T-helper 2 cell (primary cell): ENCODE results near the gene IGSF9B.

Experiments
- DNase-seq, 5 experiments: peaks; one replicate each; pipeline versions ENCODE4 v3.0.0 to v3.0.0-alpha.2; 2012 to 2022

IGSF9B gene

DNA sequence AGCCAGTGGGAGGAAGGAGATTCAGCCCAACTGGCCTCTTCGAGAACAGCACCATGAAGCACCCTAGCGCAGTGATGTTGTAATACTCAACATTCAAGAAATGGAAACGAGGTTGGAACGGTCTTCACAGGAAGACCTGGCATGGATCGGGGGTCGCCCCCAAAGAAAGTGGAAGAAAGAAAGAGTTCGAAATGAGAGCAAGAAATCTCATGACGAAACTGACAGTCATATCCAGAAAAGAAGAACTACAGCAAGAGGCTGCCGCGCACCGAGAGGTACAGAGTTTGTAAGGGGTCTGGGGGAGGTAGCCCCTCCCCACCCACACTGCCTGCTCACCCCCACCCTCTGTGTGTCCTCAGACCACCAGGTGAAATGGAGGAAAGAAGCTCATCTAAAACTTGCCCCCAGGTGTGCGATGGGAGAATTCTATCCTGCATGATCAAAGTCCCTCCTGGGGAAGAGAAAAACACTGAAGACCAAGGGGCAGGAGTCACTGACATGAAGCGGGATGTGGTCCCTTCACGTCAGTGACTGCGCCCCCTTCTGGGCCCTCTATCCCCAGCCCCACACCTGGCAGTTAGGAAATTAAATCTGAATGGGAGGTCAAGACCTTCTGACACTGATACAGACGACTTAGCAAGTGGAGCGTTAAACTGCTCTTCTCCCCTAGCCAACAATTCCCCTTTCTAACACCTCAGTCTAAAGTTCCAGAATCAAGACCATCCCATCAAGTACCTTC, 58.6 kb downstream of the IGSF9B start:
- no peak for DNase-seq

DNA sequence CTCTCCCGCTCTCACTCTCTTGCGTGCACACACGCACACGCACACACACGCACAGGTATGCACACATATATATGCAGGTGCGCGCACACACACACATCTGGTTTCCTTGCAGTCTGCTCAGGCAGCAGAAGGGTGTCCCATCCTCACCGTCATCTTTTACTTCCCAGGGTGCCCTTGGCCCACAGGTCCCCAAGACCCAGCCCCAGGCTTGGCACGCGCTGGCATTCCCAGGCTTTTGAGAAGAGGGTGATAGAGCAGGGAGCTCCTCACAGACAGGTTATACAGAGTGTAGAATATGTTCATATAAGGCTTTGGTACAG, 59.5 kb downstream of the IGSF9B start:
- no peak for DNase-seq

DNA sequence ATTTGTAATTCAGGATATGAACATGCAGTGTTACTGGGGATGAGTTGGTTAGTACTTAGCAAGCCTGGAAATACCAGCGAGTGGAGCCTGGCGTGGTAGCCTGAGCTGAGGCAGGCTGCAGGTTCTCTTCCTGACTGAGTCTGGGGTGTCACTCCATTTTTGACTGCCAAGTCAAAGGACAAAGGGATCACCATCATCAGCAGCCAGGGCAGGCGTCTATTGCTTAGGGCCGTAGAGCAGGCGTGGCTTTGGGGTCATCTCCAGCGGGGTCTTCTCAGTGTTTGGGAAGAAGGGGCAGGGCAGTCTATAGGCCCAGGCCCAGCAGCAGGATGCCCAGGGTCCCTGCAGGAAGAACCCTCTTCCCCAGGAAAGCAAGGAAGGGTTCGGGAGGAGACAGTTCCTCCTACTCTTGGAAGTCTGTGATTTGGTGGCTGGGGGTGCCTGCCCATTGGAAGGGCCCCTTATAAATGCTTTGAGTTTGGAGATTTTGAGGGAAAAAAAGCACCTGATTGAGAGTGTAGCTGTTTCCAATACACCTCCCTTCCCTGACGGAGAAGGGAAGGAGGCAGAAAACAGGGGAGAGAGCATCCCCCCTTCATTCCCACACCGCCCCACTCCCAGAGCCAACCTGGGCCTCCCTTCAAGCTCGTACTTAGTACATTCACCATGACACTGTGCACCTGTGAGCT, 60.0 kb downstream of the IGSF9B start:
- no peak for DNase-seq

DNA sequence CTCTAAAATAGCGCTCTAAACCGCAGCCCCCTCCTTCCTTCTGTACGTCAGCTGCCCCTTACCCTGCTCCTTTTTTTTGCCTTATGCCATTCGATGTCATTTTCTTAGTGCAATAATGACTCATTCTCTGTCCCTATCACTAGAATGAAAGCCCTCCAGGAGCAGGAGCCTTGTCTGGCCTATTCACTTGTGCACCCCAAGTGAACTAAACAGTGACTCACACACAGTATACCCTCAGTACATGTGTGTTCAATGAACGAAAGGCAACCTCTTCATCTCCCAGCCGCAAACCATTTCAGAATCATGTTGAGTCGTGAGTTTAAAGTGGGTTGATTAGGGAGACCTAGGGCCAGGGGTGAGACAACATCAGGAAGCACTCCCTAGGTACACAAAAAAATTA, 60.7 kb downstream of the IGSF9B start:
- no peak for DNase-seq

DNA sequence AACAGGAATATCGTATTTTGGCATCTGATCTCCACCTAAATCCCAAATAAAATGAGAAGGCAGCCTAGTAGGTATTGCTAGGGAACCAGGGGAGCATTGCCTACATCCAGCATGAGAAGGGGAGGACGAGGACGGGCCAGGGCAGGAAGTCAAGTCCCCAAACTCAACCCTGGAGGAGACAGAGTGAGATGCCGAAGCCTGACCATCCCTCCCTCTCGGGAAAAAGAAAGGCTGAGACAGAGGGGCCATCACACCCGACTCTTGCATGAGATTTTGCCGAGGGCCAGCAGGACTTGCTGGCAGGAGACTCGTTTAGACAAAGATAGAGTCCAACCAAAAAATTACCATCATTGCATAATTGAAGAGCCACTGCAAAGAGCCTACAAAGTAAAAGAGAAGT, 61.2 kb downstream of the IGSF9B start:
- DNase-seq = no peak

DNA sequence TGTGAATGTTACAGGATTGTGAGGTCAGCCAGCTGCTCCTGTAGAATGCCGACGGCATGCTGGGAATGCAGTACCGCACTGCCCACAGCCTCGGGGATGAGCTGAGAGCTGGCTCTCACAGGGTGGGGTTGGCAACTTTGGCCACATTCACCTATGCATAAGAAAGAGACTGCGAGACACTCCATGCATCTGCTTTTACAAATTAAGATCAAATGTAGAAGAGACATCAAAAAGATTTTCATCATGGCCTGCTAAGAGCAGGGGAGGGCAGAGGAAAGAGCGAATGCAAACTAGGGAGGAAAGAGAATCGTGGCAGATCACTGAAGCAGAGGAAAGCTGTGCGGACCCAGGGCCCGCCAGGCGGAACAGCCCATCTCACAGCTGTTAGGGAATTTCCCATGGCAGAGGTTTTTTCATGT, 61.7 kb downstream of the IGSF9B start:
- no peak for DNase-seq

DNA sequence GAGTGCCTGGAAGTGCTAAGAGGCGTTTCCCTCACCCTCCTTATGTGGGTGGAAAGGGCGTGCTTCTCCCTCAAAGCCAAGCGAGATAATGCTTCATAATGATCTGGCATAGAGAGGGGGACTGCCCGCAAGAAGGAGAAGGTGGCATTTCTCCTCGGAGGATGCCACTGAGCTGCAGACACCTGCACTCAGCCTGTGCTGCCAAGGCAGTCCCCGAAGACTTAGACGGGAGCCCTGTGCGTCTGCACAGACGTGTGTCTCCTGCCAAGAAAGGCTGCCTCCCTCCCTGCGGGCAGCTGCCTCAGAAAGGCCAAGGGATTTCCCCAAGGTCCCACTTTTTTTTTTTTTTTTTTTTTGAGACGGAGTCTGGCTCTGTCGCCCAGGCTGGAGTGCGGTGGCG, 63.4 kb downstream of the IGSF9B start:
- DNase-seq = no peak

DNA sequence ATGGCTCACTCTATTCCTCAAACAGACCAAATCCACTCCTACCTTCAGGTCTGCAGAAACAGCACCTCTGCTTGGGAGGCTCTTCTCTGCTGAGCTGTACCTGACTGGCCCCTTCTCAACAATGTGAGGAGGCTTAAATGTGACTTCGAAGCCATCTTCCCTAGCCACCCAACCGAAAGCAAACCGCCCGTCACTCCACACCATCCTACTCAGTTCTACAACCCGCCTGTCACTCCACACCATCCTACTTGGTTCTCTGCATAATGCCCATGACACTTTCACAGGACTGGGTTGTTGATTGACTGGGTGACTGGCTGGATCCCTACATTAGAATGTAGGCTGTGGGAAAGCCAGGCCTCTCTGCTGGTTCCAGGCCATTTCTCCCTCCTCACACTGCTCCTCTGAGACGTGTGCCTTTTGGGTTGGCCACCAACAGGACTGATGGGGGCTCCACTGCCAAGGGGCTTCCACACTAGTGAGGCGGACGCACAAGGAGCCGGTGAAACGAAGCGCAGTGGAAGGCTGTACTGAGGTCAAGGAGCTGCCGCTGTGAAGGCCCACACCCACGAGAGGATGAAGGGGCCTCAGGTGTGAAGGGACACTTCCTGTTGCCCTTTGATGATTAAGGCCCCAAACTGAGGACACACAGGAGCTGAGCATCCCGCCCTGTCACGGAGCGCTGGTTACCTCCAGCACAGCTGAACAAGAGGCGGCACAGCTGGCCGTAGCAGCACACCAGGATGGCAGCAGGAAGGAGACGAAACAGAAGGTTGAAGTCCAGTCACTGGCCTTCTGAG, 64.0 kb downstream of the IGSF9B start:
- no peak for DNase-seq

DNA sequence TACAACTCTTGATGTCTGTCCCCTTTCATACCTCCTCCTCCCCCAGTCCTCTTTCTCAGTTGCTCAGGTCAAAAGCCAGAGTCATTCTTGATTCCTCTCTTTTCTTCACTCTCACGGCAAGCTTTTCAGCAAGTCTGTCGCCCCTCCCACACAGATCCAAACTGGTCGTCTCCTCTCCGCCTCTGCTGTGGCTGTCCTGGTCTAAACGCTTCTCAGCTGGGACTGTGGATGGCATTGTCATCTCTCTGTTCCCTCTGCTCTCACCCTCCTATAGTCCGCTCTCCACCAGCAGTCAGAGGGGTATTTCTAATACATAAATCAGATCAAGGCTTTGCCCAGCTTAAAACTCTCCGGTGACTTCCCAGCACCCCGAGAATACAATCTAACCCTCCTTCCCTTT, 64.6 kb downstream of the IGSF9B start:
- no peak for DNase-seq

DNA sequence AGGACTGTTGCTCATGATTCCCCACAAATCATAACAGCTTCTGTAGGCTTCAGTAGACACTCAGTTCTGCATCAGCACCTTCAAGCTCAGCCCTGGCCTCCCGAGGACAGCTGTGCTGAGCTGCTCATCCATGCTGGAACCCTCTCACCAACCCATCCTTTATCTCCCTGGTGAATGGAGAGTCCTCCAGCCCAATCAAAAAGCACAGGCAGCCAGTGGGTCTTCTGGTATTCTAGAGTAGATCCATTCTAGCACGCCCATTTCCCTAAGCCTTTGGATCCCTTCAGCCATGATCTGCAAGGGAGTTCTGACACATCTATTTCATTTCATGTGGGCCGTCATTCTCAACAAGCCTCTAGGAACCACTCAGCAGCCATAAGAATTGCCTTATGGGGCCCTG, 66.9 kb downstream of the IGSF9B start:
- DNase-seq = no peak

DNA sequence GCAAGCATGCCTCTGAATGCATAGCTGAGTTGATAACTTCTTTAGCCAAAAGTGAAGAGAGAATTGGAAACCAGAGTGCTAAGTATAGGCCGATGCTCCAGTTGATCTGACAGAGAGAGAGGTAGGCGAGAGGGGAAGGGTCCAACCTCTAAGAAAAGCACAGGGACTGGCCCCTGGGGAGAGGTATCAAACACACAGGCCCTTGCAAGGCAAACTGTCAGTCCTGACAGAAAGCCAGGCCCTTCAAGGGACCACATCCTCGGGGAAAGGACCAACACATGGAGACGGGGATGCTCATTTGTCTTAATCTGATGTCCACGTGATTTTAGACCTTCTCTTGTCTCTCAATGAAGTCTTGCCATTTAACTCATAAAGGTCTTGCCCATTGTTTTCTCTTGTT, 67.6 kb downstream of the IGSF9B start:
- DNase-seq = no peak

DNA sequence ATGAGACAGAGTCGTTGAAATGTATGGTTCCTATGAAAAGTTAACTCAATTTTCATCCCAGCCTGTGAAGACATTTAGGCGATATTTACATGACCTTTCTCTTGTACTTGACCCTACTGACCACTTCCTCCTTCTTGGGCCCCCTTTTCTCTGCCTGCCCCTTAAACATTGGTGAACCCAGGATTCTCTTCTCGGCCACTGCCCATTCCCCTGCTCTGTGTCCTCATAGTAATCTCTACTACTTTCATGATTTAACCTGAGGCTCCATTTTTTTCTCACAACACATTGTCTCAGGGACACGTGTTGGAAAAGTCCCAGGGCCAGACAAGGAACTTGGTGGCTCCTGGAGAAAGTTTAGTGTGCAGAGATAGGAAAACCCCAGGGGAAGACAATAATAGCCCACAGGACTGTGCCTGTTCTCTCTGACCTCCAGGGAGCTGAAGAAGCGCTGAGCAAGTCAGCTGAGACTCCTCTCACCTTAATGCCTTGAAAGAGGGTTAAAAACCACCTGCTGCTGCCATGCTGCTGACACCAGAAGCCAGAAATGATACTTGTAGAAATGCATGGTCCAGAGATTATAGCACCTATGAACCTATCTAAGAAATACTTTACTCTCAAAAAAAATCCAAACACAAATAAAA, 69.0 kb downstream of the IGSF9B start:
- no peak for DNase-seq

DNA sequence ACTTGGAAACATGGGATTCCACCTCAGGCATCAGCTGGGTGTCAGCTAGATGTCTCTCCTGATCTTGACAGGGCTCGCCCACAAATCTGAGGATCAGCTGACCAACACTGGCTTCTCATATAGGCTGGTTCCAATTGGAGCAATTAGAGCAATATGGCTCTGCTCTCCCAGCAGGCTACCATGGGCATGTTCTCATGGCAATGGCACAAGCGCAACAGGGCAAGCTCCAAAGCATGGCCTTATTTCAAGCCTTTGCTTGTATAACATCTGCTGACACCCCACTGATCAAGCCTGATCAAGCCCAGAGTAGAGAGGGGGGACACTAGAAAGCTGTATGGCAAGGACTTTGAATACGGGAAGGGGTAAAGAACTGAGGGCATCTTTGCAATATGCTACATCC, 70.7 kb downstream of the IGSF9B start:
- DNase-seq = no peak

DNA sequence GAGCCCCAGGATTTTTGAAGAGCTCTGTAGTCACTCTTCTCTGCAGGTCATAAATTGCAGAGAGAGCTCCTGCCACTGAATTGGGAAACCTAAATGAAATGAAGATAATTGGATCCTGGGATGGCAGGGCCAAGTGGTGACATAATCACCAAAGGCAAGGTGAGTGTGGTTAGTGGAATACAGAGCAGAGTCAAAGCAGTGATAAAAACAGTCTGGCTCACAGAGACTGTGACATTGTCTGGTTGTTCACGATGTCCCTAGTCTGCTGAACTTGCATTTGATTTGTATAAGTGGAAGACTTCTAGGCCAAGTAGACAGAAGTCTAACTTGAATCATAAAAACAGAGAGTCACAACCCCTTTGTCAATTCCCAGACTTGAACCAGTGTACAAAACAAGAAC, 84.6 kb downstream of the IGSF9B start:
- DNase-seq = no peak

DNA sequence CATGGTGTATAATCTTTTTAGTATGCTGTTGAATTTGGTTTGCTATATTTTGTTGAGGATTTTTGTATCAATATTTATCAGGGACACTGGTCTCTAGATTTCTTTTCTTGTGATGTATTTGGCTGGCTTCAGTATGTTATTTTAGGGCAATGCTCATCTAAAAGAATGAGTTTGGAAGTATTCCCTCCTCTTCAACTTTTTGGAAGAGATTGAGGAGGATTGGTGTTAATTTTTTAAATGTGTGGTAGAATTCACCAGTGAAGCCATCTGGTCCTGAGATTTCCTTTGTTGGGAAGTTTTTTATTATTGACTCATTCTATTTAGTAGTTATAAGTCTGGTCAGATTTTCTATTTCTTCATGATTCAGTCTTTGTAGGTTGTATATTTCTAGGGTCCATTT, 89.3 kb downstream of the IGSF9B start:
- DNase-seq = no peak

DNA sequence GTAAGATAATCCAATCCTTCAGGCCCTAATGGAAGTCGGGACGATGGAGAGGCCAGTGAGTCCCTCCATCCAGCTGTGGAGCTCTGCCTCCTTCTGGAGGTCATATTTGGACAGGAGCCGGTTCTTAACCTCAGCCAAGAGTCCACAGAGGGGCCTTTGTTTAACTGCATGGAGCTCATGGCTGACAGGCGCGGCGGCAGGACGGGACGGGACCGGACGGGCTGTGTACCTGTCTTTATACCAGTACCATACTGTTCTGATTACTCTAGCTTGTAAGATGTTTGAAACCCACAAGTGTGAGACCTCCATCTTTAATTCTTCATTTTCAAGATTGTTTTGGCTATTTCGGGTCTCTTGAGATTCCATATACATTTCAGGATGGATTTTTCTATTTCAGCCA, 91.3 kb downstream of the IGSF9B start:
- no peak for DNase-seq

DNA sequence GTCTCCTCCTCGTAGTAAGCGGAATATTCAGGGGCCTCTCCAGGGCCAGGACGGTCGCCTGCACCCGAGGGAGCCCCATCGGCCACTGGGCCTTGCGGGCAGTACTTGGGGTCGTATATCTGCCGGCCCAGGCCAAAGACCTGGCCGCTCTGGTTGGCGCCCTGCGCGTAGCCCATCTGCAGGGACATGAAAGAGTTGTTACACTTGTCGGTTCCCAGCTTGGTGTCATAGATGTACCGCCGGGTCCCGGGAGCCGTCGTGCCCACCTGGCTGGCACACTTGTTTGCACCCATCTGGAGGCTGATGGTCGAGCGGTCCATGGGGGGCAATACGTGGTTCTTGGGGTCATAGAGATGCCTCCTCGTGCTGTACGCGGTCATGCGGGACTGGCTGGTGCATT, 92.0 kb downstream of the IGSF9B start:
- DNase-seq = no peak

DNA sequence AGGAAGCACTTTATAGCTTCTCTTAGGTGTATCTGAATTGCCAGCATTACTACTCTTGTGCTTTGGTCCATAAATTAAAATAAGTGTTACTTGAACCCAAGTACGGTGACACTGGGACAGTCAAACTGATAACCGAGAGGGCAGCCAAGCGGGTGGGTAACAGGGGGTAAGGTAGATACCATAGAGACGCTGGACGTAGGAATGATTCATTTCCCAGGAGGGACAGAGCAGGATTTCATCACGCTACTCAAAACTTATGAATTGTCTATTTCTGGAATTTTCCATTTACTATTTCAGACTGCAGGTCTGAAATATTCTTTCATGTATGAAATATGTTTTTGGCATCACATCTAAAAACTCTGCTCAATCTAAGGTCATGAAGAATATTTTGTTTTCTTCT, 96.6 kb downstream of the IGSF9B start:
- no peak for DNase-seq
